ENCODE data around the gene ACAP2. TPM values are rescaled to one million over a fixed set of nuclear protein-coding genes. Genes with fewer than 3 reads are reported as not detected.

The ACAP2 gene
- total and polyA plus RNA-seq, 2 donors from 2014 or later = 4.6 to 50.1 TPM

DNA sequence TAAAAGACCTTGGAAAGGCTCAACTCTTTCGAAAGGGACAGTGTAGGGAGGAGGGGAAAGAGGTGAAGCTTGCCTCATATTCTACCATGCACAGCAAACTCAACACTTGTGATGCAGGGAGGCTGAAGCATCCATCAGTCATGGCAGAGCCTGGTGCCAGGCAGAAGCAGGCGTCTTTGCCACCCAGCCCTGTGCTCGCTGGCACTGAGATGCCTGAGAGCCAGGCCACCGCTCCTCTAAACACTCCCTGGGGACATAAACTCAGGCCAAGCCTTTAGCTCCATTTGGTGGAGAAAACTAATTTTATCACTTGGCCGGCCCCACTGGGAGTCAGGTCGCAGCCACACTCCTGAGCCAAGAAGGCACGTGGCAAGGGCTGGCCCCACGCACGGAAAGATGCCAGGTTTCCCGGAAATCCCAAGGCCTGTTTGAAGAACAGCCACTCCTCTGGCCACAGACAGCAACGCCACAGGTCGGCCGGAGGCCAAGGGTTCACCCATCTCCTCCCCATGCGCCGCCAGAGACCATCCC lies 202.6 kb downstream of the ACAP2 start:
- Histone ChIP-seq H3K9me3 (ENCODE audit: control insufficient read depth in 2 of 3, insufficient read depth in 1 of 3, low read length in 3 of 3) (peaks cover 0 to 9% (median 0%) of the 10 kb centered on the region in 3 donors), H3K4me3 (ENCODE audit: low read length in 3 of 3) (no peak overlapping the region), H3K27ac (ENCODE audit: low read depth in 2 of 2, low read length in 2 of 2) (no peak overlapping the region), H3K9ac (ENCODE audit: low read length in 3 of 3) (no peak overlapping the region), H3K27me3 (ENCODE audit: control insufficient read depth, insufficient read depth, low read length) (no peaks in the 10 kb centered on the region), H3K4me1 (ENCODE audit: control insufficient read depth in 2 of 3, insufficient read depth in 2 of 3, low read depth in 1 of 3, low read length in 3 of 3) (peaks cover 0 to 14% (median 3%) of the 10 kb centered on the region in 3 donors), H3K36me3 (ENCODE audit: control insufficient read depth in 2 of 3, insufficient read depth in 3 of 3, low read length in 3 of 3) (no peaks in the 10 kb centered on the region)
- FAIRE-seq = no peak
- peak in 1 of 5 donors; percentile 87 for DNase-seq
- intact Hi-C loops (cut with DNase I) = loop anchor here (10.0 kb wide), 1 partner anchor 115 kb away; no protein-coding TSS in a partner anchor
- TF ChIP-seq, protein P1, sequence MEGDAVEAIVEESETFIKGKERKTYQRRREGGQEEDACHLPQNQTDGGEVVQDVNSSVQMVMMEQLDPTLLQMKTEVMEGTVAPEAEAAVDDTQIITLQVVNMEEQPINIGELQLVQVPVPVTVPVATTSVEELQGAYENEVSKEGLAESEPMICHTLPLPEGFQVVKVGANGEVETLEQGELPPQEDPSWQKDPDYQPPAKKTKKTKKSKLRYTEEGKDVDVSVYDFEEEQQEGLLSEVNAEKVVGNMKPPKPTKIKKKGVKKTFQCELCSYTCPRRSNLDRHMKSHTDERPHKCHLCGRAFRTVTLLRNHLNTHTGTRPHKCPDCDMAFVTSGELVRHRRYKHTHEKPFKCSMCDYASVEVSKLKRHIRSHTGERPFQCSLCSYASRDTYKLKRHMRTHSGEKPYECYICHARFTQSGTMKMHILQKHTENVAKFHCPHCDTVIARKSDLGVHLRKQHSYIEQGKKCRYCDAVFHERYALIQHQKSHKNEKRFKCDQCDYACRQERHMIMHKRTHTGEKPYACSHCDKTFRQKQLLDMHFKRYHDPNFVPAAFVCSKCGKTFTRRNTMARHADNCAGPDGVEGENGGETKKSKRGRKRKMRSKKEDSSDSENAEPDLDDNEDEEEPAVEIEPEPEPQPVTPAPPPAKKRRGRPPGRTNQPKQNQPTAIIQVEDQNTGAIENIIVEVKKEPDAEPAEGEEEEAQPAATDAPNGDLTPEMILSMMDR (IDR thresholded peaks at IDR 0.05; ENCODE audit: borderline replicate concordance, extremely low read depth, insufficient read depth) = no peak

GRCh38 chr3:195239121-195239520 lies 203.7 kb downstream of the ACAP2 start:
- Histone ChIP-seq H3K27me3 (ENCODE audit: control insufficient read depth, insufficient read depth, low read length) (no peaks in the 10 kb centered on the region), H3K4me1 (ENCODE audit: control insufficient read depth in 2 of 3, insufficient read depth in 2 of 3, low read depth in 1 of 3, low read length in 3 of 3) (peaks cover 0 to 14% (median 3%) of the 10 kb centered on the region in 3 donors), H3K4me3 (ENCODE audit: low read length in 3 of 3) (no peak overlapping the region), H3K27ac (ENCODE audit: low read depth in 2 of 2, low read length in 2 of 2) (peak overlapping the region; percentile 47 to 72), H3K9ac (ENCODE audit: low read length in 3 of 3) (no peak overlapping the region), H3K9me3 (ENCODE audit: control insufficient read depth in 2 of 3, insufficient read depth in 1 of 3, low read length in 3 of 3) (peaks cover 0 to 9% (median 0%) of the 10 kb centered on the region in 3 donors), H3K36me3 (ENCODE audit: control insufficient read depth in 2 of 3, insufficient read depth in 3 of 3, low read length in 3 of 3) (no peaks in the 10 kb centered on the region)
- TF ChIP-seq, protein P1 (IDR thresholded peaks at IDR 0.05; ENCODE audit: borderline replicate concordance, extremely low read depth, insufficient read depth) = no peak
- peak in 1 of 5 donors; percentile 41 for DNase-seq
- FAIRE-seq = no peak
- intact Hi-C loops (cut with DNase I) = no loop called here

GRCh38 chr3:195238586-195239118 lies 204.2 kb downstream of the ACAP2 start:
- TF ChIP-seq, protein P1 (IDR thresholded peaks at IDR 0.05; ENCODE audit: borderline replicate concordance, extremely low read depth, insufficient read depth) = no peak
- Histone ChIP-seq H3K9me3 (ENCODE audit: control insufficient read depth in 2 of 3, insufficient read depth in 1 of 3, low read length in 3 of 3) (peaks cover 0 to 9% (median 0%) of the 10 kb centered on the region in 3 donors), H3K27ac (ENCODE audit: low read depth in 2 of 2, low read length in 2 of 2) (peak overlapping the region; percentile 72 to 84), H3K9ac (ENCODE audit: low read length in 3 of 3) (peak overlapping the region in 1 of 3 donors; percentile 41), H3K4me1 (ENCODE audit: control insufficient read depth in 2 of 3, insufficient read depth in 2 of 3, low read depth in 1 of 3, low read length in 3 of 3) (peaks cover 0 to 14% (median 3%) of the 10 kb centered on the region in 3 donors), H3K36me3 (ENCODE audit: control insufficient read depth in 2 of 3, insufficient read depth in 3 of 3, low read length in 3 of 3) (no peaks in the 10 kb centered on the region), H3K27me3 (ENCODE audit: control insufficient read depth, insufficient read depth, low read length) (no peaks in the 10 kb centered on the region), H3K4me3 (ENCODE audit: low read length in 3 of 3) (no peak overlapping the region)
- FAIRE-seq (no peak), DNase-seq (peak in 4 of 5 donors; percentile 41 to 82 (median 75))
- intact Hi-C loops (cut with DNase I) = no loop called here
